ENCODE data around the gene KLHL29. TPM values are rescaled to one million over a fixed set of nuclear protein-coding genes. Genes with fewer than 3 reads are reported as not detected.
A peak's percentile ranks its signal among the peaks of the same experiment; 100 is the strongest.

The KLHL29 gene
- total and polyA plus RNA-seq, 10 of the 15 experiments (the other 5 are each of a cell fraction or from before 2014, with no cell fraction given), result 1.4 to 19.5 (median 6.1) TPM

DNA sequence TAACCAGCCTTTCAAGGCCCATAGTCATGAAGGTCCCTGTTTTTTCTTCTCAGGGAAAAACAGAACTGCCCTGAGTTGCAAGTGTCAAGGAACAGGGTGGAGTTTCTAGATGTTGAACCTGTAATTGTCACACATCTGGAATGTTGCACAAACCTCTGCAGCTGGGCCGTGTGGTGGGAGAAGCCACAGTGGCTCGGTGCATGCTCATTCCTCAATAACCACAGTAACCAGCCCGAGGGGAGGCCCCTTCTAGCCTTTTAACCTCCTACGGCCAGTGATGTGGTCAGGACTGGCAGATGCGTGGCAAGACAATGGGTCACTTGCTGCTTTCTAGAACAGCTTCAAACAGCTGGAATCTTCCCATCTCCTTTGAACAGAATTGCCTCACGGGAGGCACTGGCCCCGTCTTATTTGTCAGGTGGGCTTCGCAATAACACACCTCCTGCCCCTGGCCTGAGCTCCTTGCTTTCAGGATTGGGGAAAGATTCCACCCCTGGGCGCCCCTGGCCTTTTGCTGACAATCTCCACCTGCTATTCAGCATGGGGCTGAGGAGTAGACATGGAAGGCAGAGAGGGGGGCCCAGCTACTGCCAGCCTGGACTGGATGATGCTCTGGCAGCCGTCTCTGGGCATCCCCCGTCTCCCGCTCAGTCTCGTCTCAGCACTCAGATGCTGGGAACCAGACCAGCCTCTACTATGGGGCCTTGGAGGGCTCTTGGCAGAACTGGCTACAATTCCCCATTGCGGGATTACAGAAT, 102.9 kb downstream of the KLHL29 start (continued):
- TF ChIP-seq BCLAF1 (IDR thresholded peaks at IDR 0.05) (no peak), EED (IDR thresholded peaks at IDR 0.05; ENCODE audit: low read depth) (0 out of 2 replicates have a peak, but pooled peaks have one; percentile 38), TBL1XR1 (IDR thresholded peaks at IDR 0.05; ENCODE audit: low read depth, low read length) (no peak), BHLHE40 (IDR thresholded peaks at IDR 0.05; ENCODE audit: borderline replicate concordance in 1 of 2, low read depth in 2 of 2, low read length in 1 of 2) (peak in 1 of 2 experiments; percentile 20; a peak in 1 of 4 replicates), MYC (IDR thresholded peaks at IDR 0.05; ENCODE audit: insufficient read depth, insufficient read length, insufficient replicate concordance, low read length, severe bottlenecking) (no peak), JUNB (IDR thresholded peaks at IDR 0.05) (no peak), ZBTB11 (CRISPR knock-in tag; IDR thresholded peaks at IDR 0.05) (no peak), POU2F2 (IDR thresholded peaks at IDR 0.05; ENCODE audit: borderline replicate concordance, low read depth, low read length) (no peak), POLR2AphosphoS2 (IDR thresholded peaks at IDR 0.05; ENCODE audit: low read depth, low read length) (no peak), TCF12 (IDR thresholded peaks at IDR 0.05; ENCODE audit: low read depth, low read length) (0 out of 2 replicates have a peak, but pooled peaks have one; percentile 67), ZBTB33 (IDR thresholded peaks at IDR 0.05) (no peak), PAX5 (IDR thresholded peaks at IDR 0.05; ENCODE audit: borderline replicate concordance, low read depth, low read length) (peak; percentile 56; the same call in 1 of the 2 replicates)
- TF ChIP-seq, protein P1, sequence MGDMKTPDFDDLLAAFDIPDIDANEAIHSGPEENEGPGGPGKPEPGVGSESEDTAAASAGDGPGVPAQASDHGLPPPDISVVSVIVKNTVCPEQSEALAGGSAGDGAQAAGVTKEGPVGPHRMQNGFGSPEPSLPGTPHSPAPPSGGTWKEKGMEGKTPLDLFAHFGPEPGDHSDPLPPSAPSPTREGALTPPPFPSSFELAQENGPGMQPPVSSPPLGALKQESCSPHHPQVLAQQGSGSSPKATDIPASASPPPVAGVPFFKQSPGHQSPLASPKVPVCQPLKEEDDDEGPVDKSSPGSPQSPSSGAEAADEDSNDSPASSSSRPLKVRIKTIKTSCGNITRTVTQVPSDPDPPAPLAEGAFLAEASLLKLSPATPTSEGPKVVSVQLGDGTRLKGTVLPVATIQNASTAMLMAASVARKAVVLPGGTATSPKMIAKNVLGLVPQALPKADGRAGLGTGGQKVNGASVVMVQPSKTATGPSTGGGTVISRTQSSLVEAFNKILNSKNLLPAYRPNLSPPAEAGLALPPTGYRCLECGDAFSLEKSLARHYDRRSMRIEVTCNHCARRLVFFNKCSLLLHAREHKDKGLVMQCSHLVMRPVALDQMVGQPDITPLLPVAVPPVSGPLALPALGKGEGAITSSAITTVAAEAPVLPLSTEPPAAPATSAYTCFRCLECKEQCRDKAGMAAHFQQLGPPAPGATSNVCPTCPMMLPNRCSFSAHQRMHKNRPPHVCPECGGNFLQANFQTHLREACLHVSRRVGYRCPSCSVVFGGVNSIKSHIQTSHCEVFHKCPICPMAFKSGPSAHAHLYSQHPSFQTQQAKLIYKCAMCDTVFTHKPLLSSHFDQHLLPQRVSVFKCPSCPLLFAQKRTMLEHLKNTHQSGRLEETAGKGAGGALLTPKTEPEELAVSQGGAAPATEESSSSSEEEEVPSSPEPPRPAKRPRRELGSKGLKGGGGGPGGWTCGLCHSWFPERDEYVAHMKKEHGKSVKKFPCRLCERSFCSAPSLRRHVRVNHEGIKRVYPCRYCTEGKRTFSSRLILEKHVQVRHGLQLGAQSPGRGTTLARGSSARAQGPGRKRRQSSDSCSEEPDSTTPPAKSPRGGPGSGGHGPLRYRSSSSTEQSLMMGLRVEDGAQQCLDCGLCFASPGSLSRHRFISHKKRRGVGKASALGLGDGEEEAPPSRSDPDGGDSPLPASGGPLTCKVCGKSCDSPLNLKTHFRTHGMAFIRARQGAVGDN (IDR thresholded peaks at IDR 0.05), result no peak
- TF ChIP-seq, protein P2, sequence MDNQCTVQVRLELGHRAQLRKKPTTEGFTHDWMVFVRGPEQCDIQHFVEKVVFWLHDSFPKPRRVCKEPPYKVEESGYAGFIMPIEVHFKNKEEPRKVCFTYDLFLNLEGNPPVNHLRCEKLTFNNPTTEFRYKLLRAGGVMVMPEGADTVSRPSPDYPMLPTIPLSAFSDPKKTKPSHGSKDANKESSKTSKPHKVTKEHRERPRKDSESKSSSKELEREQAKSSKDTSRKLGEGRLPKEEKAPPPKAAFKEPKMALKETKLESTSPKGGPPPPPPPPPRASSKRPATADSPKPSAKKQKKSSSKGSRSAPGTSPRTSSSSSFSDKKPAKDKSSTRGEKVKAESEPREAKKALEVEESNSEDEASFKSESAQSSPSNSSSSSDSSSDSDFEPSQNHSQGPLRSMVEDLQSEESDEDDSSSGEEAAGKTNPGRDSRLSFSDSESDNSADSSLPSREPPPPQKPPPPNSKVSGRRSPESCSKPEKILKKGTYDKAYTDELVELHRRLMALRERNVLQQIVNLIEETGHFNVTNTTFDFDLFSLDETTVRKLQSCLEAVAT (IDR thresholded peaks at IDR 0.05), result 0 out of 2 replicates have a peak, but pooled peaks have one; percentile 22
